ENCODE results near the gene DNAH5. TPM values are rescaled to one million over a fixed set of nuclear protein-coding genes. Genes with fewer than 3 reads are reported as not detected.

DNAH5 gene, protein sequence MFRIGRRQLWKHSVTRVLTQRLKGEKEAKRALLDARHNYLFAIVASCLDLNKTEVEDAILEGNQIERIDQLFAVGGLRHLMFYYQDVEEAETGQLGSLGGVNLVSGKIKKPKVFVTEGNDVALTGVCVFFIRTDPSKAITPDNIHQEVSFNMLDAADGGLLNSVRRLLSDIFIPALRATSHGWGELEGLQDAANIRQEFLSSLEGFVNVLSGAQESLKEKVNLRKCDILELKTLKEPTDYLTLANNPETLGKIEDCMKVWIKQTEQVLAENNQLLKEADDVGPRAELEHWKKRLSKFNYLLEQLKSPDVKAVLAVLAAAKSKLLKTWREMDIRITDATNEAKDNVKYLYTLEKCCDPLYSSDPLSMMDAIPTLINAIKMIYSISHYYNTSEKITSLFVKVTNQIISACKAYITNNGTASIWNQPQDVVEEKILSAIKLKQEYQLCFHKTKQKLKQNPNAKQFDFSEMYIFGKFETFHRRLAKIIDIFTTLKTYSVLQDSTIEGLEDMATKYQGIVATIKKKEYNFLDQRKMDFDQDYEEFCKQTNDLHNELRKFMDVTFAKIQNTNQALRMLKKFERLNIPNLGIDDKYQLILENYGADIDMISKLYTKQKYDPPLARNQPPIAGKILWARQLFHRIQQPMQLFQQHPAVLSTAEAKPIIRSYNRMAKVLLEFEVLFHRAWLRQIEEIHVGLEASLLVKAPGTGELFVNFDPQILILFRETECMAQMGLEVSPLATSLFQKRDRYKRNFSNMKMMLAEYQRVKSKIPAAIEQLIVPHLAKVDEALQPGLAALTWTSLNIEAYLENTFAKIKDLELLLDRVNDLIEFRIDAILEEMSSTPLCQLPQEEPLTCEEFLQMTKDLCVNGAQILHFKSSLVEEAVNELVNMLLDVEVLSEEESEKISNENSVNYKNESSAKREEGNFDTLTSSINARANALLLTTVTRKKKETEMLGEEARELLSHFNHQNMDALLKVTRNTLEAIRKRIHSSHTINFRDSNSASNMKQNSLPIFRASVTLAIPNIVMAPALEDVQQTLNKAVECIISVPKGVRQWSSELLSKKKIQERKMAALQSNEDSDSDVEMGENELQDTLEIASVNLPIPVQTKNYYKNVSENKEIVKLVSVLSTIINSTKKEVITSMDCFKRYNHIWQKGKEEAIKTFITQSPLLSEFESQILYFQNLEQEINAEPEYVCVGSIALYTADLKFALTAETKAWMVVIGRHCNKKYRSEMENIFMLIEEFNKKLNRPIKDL (N-terminal part only)
- polyA plus RNA-seq = under 1 TPM; 0.08 to 0.12 TPM

DNA sequence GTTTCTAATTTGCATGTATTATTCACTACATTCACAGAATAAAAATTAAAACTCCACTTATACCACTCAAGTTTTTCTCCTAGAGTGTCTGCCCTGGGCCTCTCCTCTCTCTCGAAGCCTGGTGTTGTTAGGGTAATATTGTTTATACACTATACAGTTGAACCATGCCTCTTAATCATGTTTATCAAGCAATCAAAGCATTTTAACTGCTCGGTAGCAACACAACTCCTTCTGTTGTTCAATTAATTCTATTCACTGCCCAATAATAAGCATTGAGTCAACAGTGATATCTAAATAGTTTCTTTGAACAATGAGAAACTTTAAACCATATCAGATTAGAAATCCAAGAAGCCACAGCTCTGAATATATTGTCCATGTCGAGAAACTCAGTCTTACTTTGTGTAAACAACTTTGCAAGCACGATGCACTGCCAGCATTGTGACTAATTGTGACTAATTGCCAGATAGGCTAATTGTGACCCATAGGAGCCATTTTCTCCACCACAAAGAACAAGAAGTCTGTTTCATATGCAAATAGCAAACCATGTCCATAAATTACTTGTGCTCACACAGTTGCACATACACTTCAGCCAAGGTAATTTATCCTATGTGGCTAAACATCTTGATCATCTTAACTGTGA, at the start of gene DNAH5:
Gene DNAH5, minus strand, starts transcription at position 129 of the 640 bp plus-strand sequence. CDS start 250 bp downstream, outside the sequence.
- H3K36me3 ChIP-seq (ENCODE audit: control insufficient read depth in 2 of 2, insufficient read depth in 2 of 2, low read length in 1 of 2) = no peaks in the 10 kb centered on the region
- no peaks in the 10 kb centered on the region for H3K27me3 ChIP-seq (ENCODE audit: control insufficient read depth in 1 of 2, insufficient read depth in 2 of 2, low read length in 2 of 2)
- no peaks in the 10 kb centered on the region for H3K9me3 ChIP-seq (ENCODE audit: control insufficient read depth in 2 of 2, insufficient read depth in 1 of 2, low read depth in 1 of 2, low read length in 1 of 2)
- no peaks in the 10 kb centered on the region for H3K4me1 ChIP-seq (ENCODE audit: control insufficient read depth in 2 of 2, insufficient read depth in 2 of 2, low read length in 1 of 2)
- no peak within 1 kb of the TSS for H3K4me3 ChIP-seq (ENCODE audit: low read depth in 1 of 2, low read length in 2 of 2)
- WGBS, 2 donors = 36 to 43% methylated on average over 4 of the region's 4 CpGs
- no peak within 1 kb of the TSS for H3K27ac ChIP-seq (ENCODE audit: low read depth in 2 of 2, low read length in 1 of 2)

DNA sequence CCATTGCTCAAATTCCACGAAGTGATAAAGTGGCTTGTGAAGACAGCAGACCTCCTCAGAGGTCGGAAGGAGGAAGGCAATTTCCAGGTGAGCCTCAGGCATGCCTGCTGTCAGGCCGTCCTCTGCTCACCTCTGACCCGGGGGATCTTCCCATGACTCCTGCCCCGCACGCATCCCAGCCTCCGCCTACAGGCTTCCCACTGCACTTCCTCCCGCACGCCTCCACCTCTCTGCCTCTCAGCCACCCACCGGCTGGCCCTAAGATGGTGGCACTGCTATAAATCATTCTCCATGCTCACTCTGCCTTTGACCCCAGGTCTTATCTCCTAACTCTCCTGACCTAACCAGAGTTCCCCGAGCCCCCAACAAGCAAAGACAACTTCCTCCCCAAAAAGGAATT, 49.4 kb upstream of the DNAH5 start:
- Histone ChIP-seq H3K4me1 (ENCODE audit: control insufficient read depth in 2 of 2, insufficient read depth in 2 of 2, low read length in 1 of 2) (no peaks in the 10 kb centered on the region), H3K4me3 (ENCODE audit: low read depth in 1 of 2, low read length in 2 of 2) (no peak overlapping the region), H3K36me3 (ENCODE audit: control insufficient read depth in 2 of 2, insufficient read depth in 2 of 2, low read length in 1 of 2) (no peaks in the 10 kb centered on the region), H3K27ac (ENCODE audit: low read depth in 2 of 2, low read length in 1 of 2) (no peak overlapping the region), H3K9me3 (ENCODE audit: control insufficient read depth in 2 of 2, insufficient read depth in 1 of 2, low read depth in 1 of 2, low read length in 1 of 2) (no peaks in the 10 kb centered on the region), H3K27me3 (ENCODE audit: control insufficient read depth in 1 of 2, insufficient read depth in 2 of 2, low read length in 2 of 2) (peaks cover 0 to 2% of the 10 kb centered on the region in 2 donors)
- 66 to 75% methylated on average over 11 of the region's 11 CpGs for WGBS, 2 donors

DNA sequence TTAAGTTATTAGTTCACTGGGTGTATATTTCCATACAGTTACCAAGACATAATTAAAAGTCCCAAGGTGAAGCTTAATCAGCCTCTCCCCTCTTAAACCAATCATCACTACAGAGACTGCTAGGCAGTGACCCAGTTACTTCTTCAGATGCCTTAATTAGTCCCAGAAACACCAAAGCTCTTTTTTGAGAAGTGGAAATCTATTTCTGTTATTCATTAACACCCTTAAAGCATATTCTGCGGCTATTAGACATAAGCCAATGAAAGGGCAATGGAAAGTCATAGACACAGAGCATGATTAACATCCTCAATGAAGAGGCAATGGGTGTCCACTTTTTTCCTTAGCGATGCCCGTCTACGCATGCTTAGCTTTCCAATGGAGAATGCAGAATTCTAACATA, 48.3 kb upstream of the DNAH5 start:
- Histone ChIP-seq H3K4me3 (ENCODE audit: low read depth in 1 of 2, low read length in 2 of 2) (no peak overlapping the region), H3K27me3 (ENCODE audit: control insufficient read depth in 1 of 2, insufficient read depth in 2 of 2, low read length in 2 of 2) (peaks cover 0 to 2% of the 10 kb centered on the region in 2 donors), H3K9me3 (ENCODE audit: control insufficient read depth in 2 of 2, insufficient read depth in 1 of 2, low read depth in 1 of 2, low read length in 1 of 2) (no peaks in the 10 kb centered on the region), H3K4me1 (ENCODE audit: control insufficient read depth in 2 of 2, insufficient read depth in 2 of 2, low read length in 1 of 2) (no peaks in the 10 kb centered on the region), H3K27ac (ENCODE audit: low read depth in 2 of 2, low read length in 1 of 2) (no peak overlapping the region), H3K36me3 (ENCODE audit: control insufficient read depth in 2 of 2, insufficient read depth in 2 of 2, low read length in 1 of 2) (no peaks in the 10 kb centered on the region)
- WGBS, 2 donors = 86 to 96% methylated on average over 4 of the region's 4 CpGs

DNA sequence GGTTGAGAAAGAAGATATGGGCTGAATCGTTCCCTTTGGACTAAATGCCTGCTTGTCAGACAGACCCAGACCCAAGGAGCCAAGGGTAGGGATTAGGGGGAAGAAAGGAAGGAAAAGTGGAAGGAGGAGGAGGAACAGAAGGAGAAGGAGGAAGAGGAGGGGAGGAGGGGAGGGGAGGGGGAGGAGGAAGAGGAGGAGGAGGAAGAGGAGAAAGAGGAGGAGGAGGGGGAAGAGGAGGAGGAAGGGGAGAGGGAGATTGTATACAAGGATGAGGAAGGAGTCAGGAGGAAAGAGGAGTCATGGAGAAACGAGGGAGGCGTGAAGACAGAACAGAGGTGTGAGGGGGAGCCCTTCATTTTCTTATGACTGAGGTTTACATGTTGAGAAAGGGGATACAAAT, 46.9 kb upstream of the DNAH5 start:
- Histone ChIP-seq H3K4me3 (ENCODE audit: low read depth in 1 of 2, low read length in 2 of 2) (no peak overlapping the region), H3K4me1 (ENCODE audit: control insufficient read depth in 2 of 2, insufficient read depth in 2 of 2, low read length in 1 of 2) (no peaks in the 10 kb centered on the region), H3K36me3 (ENCODE audit: control insufficient read depth in 2 of 2, insufficient read depth in 2 of 2, low read length in 1 of 2) (no peaks in the 10 kb centered on the region), H3K27me3 (ENCODE audit: control insufficient read depth in 1 of 2, insufficient read depth in 2 of 2, low read length in 2 of 2) (peaks cover 0 to 2% of the 10 kb centered on the region in 2 donors), H3K27ac (ENCODE audit: low read depth in 2 of 2, low read length in 1 of 2) (no peak overlapping the region), H3K9me3 (ENCODE audit: control insufficient read depth in 2 of 2, insufficient read depth in 1 of 2, low read depth in 1 of 2, low read length in 1 of 2) (no peaks in the 10 kb centered on the region)
- 62 to 64% methylated on average over 3 of the region's 3 CpGs for WGBS, 2 donors

DNA sequence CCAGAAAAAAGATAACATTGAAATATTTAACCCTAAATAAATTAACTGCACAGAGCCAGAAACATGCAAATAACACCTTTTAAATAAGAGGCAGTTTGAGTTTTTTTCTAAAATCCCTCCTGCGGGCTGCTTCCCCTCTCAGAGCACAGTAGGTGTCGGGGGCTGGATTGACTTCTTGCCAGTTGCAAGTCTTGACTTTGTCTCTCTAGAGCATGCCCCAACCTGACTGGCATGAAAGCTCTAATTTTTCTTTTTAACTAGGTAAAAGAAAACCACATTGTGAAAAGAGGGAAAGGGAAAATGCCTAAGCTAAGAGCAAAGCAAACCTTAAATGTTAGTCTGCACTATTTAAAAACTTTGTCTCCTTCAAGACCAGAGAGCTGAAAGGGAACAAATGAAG, 46.4 kb upstream of the DNAH5 start:
- Histone ChIP-seq H3K4me3 (ENCODE audit: low read depth in 1 of 2, low read length in 2 of 2) (no peak overlapping the region), H3K27me3 (ENCODE audit: control insufficient read depth in 1 of 2, insufficient read depth in 2 of 2, low read length in 2 of 2) (peaks cover 0 to 2% of the 10 kb centered on the region in 2 donors), H3K27ac (ENCODE audit: low read depth in 2 of 2, low read length in 1 of 2) (no peak overlapping the region), H3K9me3 (ENCODE audit: control insufficient read depth in 2 of 2, insufficient read depth in 1 of 2, low read depth in 1 of 2, low read length in 1 of 2) (no peaks in the 10 kb centered on the region), H3K36me3 (ENCODE audit: control insufficient read depth in 2 of 2, insufficient read depth in 2 of 2, low read length in 1 of 2) (no peaks in the 10 kb centered on the region), H3K4me1 (ENCODE audit: control insufficient read depth in 2 of 2, insufficient read depth in 2 of 2, low read length in 1 of 2) (no peaks in the 10 kb centered on the region)
- WGBS, 2 donors = 51 to 61% methylated on average over 2 of the region's 2 CpGs

DNA sequence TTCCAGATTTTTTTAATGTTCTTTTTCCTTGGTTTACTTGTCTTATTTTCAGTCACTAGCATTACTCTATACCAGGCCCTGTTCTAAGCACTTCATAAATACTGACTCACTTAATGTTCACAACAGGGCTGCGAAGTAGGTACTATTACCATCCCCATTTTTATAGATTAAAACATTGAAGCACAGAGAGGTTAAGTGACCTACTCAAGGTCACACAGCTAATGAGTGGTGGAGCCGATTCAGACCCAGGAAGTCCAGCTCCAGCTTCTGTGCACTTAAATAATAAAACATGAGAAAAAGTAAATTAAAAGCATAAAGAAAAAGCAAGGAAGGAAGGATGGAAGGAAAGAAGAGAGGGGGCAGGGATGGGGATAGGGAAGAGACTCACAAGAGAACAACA, 45.3 kb upstream of the DNAH5 start:
- 85 to 91% methylated on average over 2 of the region's 2 CpGs for WGBS, 2 donors
- no peaks in the 10 kb centered on the region for H3K36me3 ChIP-seq (ENCODE audit: control insufficient read depth in 2 of 2, insufficient read depth in 2 of 2, low read length in 1 of 2)

DNA sequence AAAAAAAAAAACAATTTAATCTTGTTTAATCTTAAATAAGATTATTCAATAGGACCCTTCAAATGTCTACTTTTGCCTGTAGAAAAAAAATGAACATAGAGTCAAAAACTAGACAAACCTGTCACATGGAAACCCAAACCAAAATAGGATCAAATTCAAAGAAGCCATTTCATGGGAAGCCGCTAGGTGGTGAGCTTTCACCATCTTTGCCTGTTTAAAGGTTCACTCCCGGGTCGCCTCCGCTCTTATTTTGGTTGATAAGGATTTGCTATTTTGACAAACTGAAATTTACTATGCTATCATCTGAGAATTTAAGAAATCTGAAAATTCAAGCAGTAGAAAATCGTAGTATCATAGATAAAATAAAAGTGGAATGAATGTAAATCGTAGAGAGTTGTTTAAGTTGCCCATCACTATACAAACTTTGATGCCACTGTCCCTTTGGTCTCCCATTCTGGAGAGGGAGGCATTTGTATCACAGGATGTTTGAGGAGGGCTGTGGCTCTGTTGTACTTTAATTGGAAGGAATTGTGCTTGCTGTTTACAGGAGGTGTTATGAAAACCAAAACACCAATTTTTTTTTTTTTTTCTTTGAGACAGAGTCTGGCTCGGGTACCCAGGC, 43.5 kb upstream of the DNAH5 start:
- no peaks in the 10 kb centered on the region for H3K9me3 ChIP-seq (ENCODE audit: control insufficient read depth in 2 of 2, insufficient read depth in 1 of 2, low read depth in 1 of 2, low read length in 1 of 2)
- WGBS, 2 donors = 19 to 20% methylated on average over 7 of the region's 7 CpGs
- no peak overlapping the region for H3K27ac ChIP-seq (ENCODE audit: low read depth in 2 of 2, low read length in 1 of 2)
- no peak overlapping the region for H3K4me3 ChIP-seq (ENCODE audit: low read depth in 1 of 2, low read length in 2 of 2)
- no peaks in the 10 kb centered on the region for H3K36me3 ChIP-seq (ENCODE audit: control insufficient read depth in 2 of 2, insufficient read depth in 2 of 2, low read length in 1 of 2)
- H3K4me1 ChIP-seq (ENCODE audit: control insufficient read depth in 2 of 2, insufficient read depth in 2 of 2, low read length in 1 of 2) = no peaks in the 10 kb centered on the region
- no peaks in the 10 kb centered on the region for H3K27me3 ChIP-seq (ENCODE audit: control insufficient read depth in 1 of 2, insufficient read depth in 2 of 2, low read length in 2 of 2)

More for the DNA sequence above, 45.3 kb upstream of the DNAH5 start:
- Histone ChIP-seq H3K4me3 (ENCODE audit: low read depth in 1 of 2, low read length in 2 of 2) (no peak overlapping the region), H3K9me3 (ENCODE audit: control insufficient read depth in 2 of 2, insufficient read depth in 1 of 2, low read depth in 1 of 2, low read length in 1 of 2) (no peaks in the 10 kb centered on the region), H3K4me1 (ENCODE audit: control insufficient read depth in 2 of 2, insufficient read depth in 2 of 2, low read length in 1 of 2) (no peaks in the 10 kb centered on the region), H3K27ac (ENCODE audit: low read depth in 2 of 2, low read length in 1 of 2) (no peak overlapping the region), H3K27me3 (ENCODE audit: control insufficient read depth in 1 of 2, insufficient read depth in 2 of 2, low read length in 2 of 2) (peaks cover 0 to 2% of the 10 kb centered on the region in 2 donors)

DNA sequence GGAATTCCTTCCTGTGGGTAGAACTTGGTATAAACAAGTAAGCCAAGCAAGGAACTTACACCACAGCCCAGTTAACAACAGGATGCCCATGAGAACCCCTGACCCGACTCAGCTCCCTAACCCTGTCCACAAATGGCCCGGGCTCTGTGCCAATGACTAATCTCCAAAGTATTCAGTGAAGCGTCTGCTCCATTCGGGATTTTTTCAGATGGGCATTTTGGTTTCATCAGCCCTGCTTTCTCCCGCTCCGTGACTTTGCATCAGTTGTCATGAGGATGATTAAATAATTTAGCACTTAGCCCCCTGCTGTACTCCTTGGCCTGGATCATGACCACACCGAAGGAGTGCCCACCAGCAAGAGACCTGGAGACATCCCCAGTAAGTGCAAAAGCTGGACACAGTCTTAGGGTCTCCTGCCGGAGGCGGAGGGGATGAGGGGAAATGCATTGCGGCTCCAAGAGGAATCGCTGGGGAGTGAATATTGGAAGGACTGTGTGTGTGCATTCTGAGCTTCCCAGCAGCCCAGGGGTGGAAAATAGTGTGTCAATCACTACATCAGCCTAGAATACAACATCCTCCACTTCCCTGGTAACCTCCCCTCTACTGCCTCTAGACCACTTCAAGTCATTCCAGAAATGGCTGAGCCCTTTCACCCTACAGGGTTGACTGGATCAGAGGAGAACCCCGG, 41.4 kb upstream of the DNAH5 start:
- H3K9me3 ChIP-seq (ENCODE audit: control insufficient read depth in 2 of 2, insufficient read depth in 1 of 2, low read depth in 1 of 2, low read length in 1 of 2) = no peaks in the 10 kb centered on the region
- H3K27ac ChIP-seq (ENCODE audit: low read depth in 2 of 2, low read length in 1 of 2) = no peak overlapping the region
- WGBS, 2 donors = 52 to 56% methylated on average over 12 of the region's 12 CpGs
- H3K36me3 ChIP-seq (ENCODE audit: control insufficient read depth in 2 of 2, insufficient read depth in 2 of 2, low read length in 1 of 2) = no peaks in the 10 kb centered on the region
- no peaks in the 10 kb centered on the region for H3K4me1 ChIP-seq (ENCODE audit: control insufficient read depth in 2 of 2, insufficient read depth in 2 of 2, low read length in 1 of 2)
- no peaks in the 10 kb centered on the region for H3K27me3 ChIP-seq (ENCODE audit: control insufficient read depth in 1 of 2, insufficient read depth in 2 of 2, low read length in 2 of 2)
- H3K4me3 ChIP-seq (ENCODE audit: low read depth in 1 of 2, low read length in 2 of 2) = no peak overlapping the region

Measured in esophagus (tissue), 2 donors.